Caco-2 (cell line): Measurements from ENCODE around the gene TBX10. TPM values are rescaled to one million over a fixed set of nuclear protein-coding genes. Genes with fewer than 3 reads are reported as not detected.
A peak's percentile ranks its signal among the peaks of the same experiment; 100 is the strongest.

Experiments
- BruUV-seq: library from RNA; stranded (reverse); fragments of 400-500 nt; replicated peaks from 2 replicates; lab custom pipeline; 2021; lab: Mats Ljungman, UMichigan
- CTCF ChIA-PET: fragments of 300-600 bp; sonication (Branson Sonifier 250); formaldehyde crosslinking; loops from one replicate; lab custom pipeline; 2022; ENCODE audit warnings: antibody characterized with exemption; lab: Charles Lee
- POLR2A ChIA-PET: fragments of 300-600 bp; sonication (Branson Sonifier 250); formaldehyde crosslinking; loops from one replicate; lab custom pipeline; 2022; ENCODE audit warnings: antibody characterized with exemption; lab: Charles Lee
- DNase-seq, 2 experiments: peaks; one replicate each; pipeline versions ENCODE4 v3.0.0 to v3.0.0-alpha.2; 2020 to 2022
- H3K27me3 ChIP-seq: replicated peaks from 2 replicates; pipeline ENCODE4 v1.6.0; 2011; ENCODE audit warnings: low read length; ENCODE audit not compliant: control insufficient read depth, insufficient read depth
- H3K36me3 ChIP-seq: 2 replicates; pipeline ENCODE4 v1.5.1; 2011; ENCODE audit warnings: low read length; ENCODE audit not compliant: control insufficient read depth, insufficient read depth
- H3K4me1 ChIP-seq: fragments of 250-450 bp; sonication (Bioruptor Pico); 2 replicates; pipeline ENCODE4 v1.5.1; 2020; ENCODE audit warnings: mild to moderate bottlenecking
- H3K4me3 ChIP-seq: 2 replicates; pipeline ENCODE4 v1.5.1; 2011; ENCODE audit warnings: low read depth, mild to moderate bottlenecking, control low read depth, low read length
- H3K9me3 ChIP-seq: fragments of 250-450 bp; sonication (Bioruptor Pico); 2 replicates; pipeline ENCODE4 v1.5.1; 2020; ENCODE audit warnings: mild to moderate bottlenecking, moderate library complexity
- H3K27ac Mint-ChIP-seq: one replicate; pipeline ENCODE4 v1.8.0; 2022; ENCODE audit warnings: mixed read lengths; ENCODE audit not compliant: unreplicated experiment
- H3K27me3 Mint-ChIP-seq: one replicate; pipeline ENCODE4 v1.8.0; 2022; ENCODE audit warnings: mixed read lengths; ENCODE audit not compliant: insufficient read depth, unreplicated experiment
- H3K36me3 Mint-ChIP-seq: one replicate; pipeline ENCODE4 v1.8.0; 2022; ENCODE audit warnings: mild to moderate bottlenecking, mixed read lengths; ENCODE audit not compliant: insufficient read depth, unreplicated experiment
- H3K4me1 Mint-ChIP-seq: one replicate; pipeline ENCODE4 v1.8.0; 2022; ENCODE audit warnings: low read depth, mixed read lengths; ENCODE audit not compliant: unreplicated experiment
- H3K4me3 Mint-ChIP-seq: one replicate; pipeline ENCODE4 v1.8.0; 2022; ENCODE audit warnings: mild to moderate bottlenecking, moderate library complexity, mixed read lengths; ENCODE audit not compliant: unreplicated experiment
- H3K9me3 Mint-ChIP-seq: one replicate; pipeline ENCODE4 v1.8.0; 2022; ENCODE audit warnings: mixed read lengths; ENCODE audit not compliant: unreplicated experiment
- CTCF ChIP-seq, 2 experiments: fragments of 200-600 bp in 1 of 2; IDR thresholded peaks; 1 replicate in 1 of 2; 2 replicates in 1 of 2; pipeline versions ENCODE4 v1.5.1 to v1.8.0; 2011 to 2022; ENCODE audit warnings: antibody characterized with exemption in 1 of 2, control low read depth in 1 of 2, inconsistent platforms in 1 of 2, low read depth in 1 of 2, low read length in 1 of 2, mild to moderate bottlenecking in 1 of 2, moderate library complexity in 1 of 2; ENCODE audit not compliant: insufficient read depth in 1 of 2, severe bottlenecking in 1 of 2, unreplicated experiment in 1 of 2
- intact Hi-C: fragments of 100-400 bp; cut with micrococcal nuclease; formaldehyde crosslinking; loops from one replicate; pipeline ENCODE4 v1.10.0; 2022; ENCODE audit not compliant: unreplicated experiment
- total RNA-seq: library from RNA; stranded (reverse); gene quantifications from 2 replicates; pipeline ENCODE4 v1.2.3, GENCODE V29; 2022

The TBX10 gene
- total RNA-seq, 1 experiment from 2014 or later: not detected

- TF ChIP-seq CTCF (IDR thresholded peaks at IDR 0.05; ENCODE audit: insufficient read depth in 1 of 2, low read depth in 1 of 2, low read length in 1 of 2, severe bottlenecking in 1 of 2, unreplicated experiment in 1 of 2): peak; percentile 62 to 64
- H3K9me3 ChIP-seq: peaks cover 8% of the 10 kb centered on the region; the same call in 1 of the 2 replicates
- H3K4me3 ChIP-seq: no peak overlapping the region
- Mint-ChIP-seq H3K4me3 (no peak overlapping the region), H3K36me3 (peaks cover 6% of the 10 kb centered on the region), H3K27ac (no peak overlapping the region), H3K4me1 (no peaks in the 10 kb centered on the region), H3K27me3 (no peaks in the 10 kb centered on the region), H3K9me3 (no peaks in the 10 kb centered on the region)
- intact Hi-C loops: no loop called here
- DNase-seq: peak; percentile 66 to 70
- no peaks in the 10 kb centered on the region for H3K27me3 ChIP-seq
- CTCF ChIA-PET: interaction anchor here (0.5 to 1.2 kb wide), 2 partner anchors 11 to 15 kb away, joined by 3 read pairs; no protein-coding TSS in a partner anchor
- no TSS peak for BruUV-seq
- H3K36me3 ChIP-seq: no peaks in the 10 kb centered on the region
- 0 out of 2 replicates have a peak, but pooled peaks cover 3% of the 10 kb centered on the region for H3K4me1 ChIP-seq
- POLR2A ChIA-PET: no interaction called here
Observed at GRCh38 chr11:67644042-67644441, 4.5 kb upstream of the TBX10 start.

- intact Hi-C loops: no loop called here
- BruUV-seq: no TSS peak
- Histone ChIP-seq H3K4me1 (0 out of 2 replicates have a peak, but pooled peaks cover 3% of the 10 kb centered on the region), H3K27me3 (no peaks in the 10 kb centered on the region), H3K9me3 (peaks cover 8% of the 10 kb centered on the region; the same call in 1 of the 2 replicates), H3K4me3 (no peak overlapping the region), H3K36me3 (no peaks in the 10 kb centered on the region)
- CTCF ChIA-PET: interaction anchor here (0.6 to 0.7 kb wide), 2 partner anchors 13 to 151 kb away, joined by 6 to 7 read pairs; no protein-coding TSS in a partner anchor
- H3K36me3 Mint-ChIP-seq: peaks cover 6% of the 10 kb centered on the region
- no peak overlapping the region for H3K4me3 Mint-ChIP-seq
- H3K4me1 Mint-ChIP-seq: no peaks in the 10 kb centered on the region
- no peak for TF ChIP-seq CTCF (IDR thresholded peaks at IDR 0.05; ENCODE audit: insufficient read depth in 1 of 2, low read depth in 1 of 2, low read length in 1 of 2, severe bottlenecking in 1 of 2, unreplicated experiment in 1 of 2)
- POLR2A ChIA-PET: no interaction called here
- H3K27me3 Mint-ChIP-seq: no peaks in the 10 kb centered on the region
- no peaks in the 10 kb centered on the region for H3K9me3 Mint-ChIP-seq
- no peak overlapping the region for H3K27ac Mint-ChIP-seq
- DNase-seq: no peak
Observed at GRCh38 chr11:67642173-67643120, 2.9 kb upstream of the TBX10 start.

- Mint-ChIP-seq H3K4me3 (no peak overlapping the region), H3K36me3 (peaks cover 6% of the 10 kb centered on the region), H3K27ac (no peak overlapping the region), H3K9me3 (no peaks in the 10 kb centered on the region), H3K27me3 (no peaks in the 10 kb centered on the region), H3K4me1 (no peaks in the 10 kb centered on the region)
- CTCF ChIA-PET: interaction anchor here (0.6 to 0.7 kb wide), 2 partner anchors 12 to 150 kb away, joined by 6 to 7 read pairs; no protein-coding TSS in a partner anchor
- POLR2A ChIA-PET: no interaction called here
- peaks cover 8% of the 10 kb centered on the region; the same call in 1 of the 2 replicates for H3K9me3 ChIP-seq
- no peak for TF ChIP-seq CTCF (IDR thresholded peaks at IDR 0.05; ENCODE audit: insufficient read depth in 1 of 2, low read depth in 1 of 2, low read length in 1 of 2, severe bottlenecking in 1 of 2, unreplicated experiment in 1 of 2)
- DNase-seq: peak in 1 of 2 experiments; percentile 43
- H3K4me3 ChIP-seq: no peak overlapping the region
- H3K36me3 ChIP-seq: no peaks in the 10 kb centered on the region
- no TSS peak for BruUV-seq
- H3K4me1 ChIP-seq: 0 out of 2 replicates have a peak, but pooled peaks cover 3% of the 10 kb centered on the region
- H3K27me3 ChIP-seq: no peaks in the 10 kb centered on the region
- intact Hi-C loops: no loop called here
Observed at GRCh38 chr11:67641338-67642172, 2.0 kb upstream of the TBX10 start.
